Activated naive CD8-positive, alpha-beta T cell treated with anti-CD3 and anti-CD28 coated beads, Interleukin-2, amount 10 ng/mL, durations not matched to agents 7 days and 5 days (primary cell): ENCODE measurements around the gene PAX7. TPM values are rescaled to one million over a fixed set of nuclear protein-coding genes. Genes with fewer than 3 reads are reported as not detected.
"Not testable (repeated sequence)": the region's sequence is repeated elsewhere in the genome, so short reads cannot be mapped to it uniquely, and the experiment has no call there.

Experiments used
- ATAC-seq: fragments of 150-1000 bp; cut with Tn5 transposase; one replicate; pipeline ENCODE4 v1.10.0; 2021; ENCODE audit warnings: low read depth, moderate library complexity
- POLR2A ChIA-PET: fragments of 350-600 bp; sonication (Branson Sonifier 250); formaldehyde crosslinking; loops from one replicate; lab custom pipeline; 2021; ENCODE audit warnings: antibody characterized with exemption; lab: Charles Lee
- DNase-seq: peaks from one replicate; pipeline ENCODE4 v3.0.0; 2021
- H3K27ac Mint-ChIP-seq: one replicate; pipeline ENCODE4 v1.8.0; 2022; ENCODE audit warnings: mild to moderate bottlenecking, mixed read lengths
- H3K27me3 Mint-ChIP-seq: one replicate; pipeline ENCODE4 v1.8.0; 2022; ENCODE audit warnings: mild to moderate bottlenecking, moderate library complexity, mixed read lengths
- H3K36me3 Mint-ChIP-seq: one replicate; pipeline ENCODE4 v1.8.0; 2021; ENCODE audit warnings: mild to moderate bottlenecking, mixed read lengths
- H3K4me1 Mint-ChIP-seq: one replicate; pipeline ENCODE4 v1.8.0; 2021; ENCODE audit warnings: mixed read lengths
- H3K4me3 Mint-ChIP-seq: one replicate; pipeline ENCODE4 v1.8.0; 2022; ENCODE audit warnings: mild to moderate bottlenecking, moderate library complexity, mixed read lengths
- H3K9me3 Mint-ChIP-seq: one replicate; pipeline ENCODE4 v1.8.0; 2021; ENCODE audit warnings: mixed read lengths
- total RNA-seq, 2 experiments: library from RNA; stranded (reverse); gene quantifications; one replicate each; pipeline ENCODE4 v1.2.3, GENCODE V29; 2021

The PAX7 gene
- not detected for total RNA-seq

DNA sequence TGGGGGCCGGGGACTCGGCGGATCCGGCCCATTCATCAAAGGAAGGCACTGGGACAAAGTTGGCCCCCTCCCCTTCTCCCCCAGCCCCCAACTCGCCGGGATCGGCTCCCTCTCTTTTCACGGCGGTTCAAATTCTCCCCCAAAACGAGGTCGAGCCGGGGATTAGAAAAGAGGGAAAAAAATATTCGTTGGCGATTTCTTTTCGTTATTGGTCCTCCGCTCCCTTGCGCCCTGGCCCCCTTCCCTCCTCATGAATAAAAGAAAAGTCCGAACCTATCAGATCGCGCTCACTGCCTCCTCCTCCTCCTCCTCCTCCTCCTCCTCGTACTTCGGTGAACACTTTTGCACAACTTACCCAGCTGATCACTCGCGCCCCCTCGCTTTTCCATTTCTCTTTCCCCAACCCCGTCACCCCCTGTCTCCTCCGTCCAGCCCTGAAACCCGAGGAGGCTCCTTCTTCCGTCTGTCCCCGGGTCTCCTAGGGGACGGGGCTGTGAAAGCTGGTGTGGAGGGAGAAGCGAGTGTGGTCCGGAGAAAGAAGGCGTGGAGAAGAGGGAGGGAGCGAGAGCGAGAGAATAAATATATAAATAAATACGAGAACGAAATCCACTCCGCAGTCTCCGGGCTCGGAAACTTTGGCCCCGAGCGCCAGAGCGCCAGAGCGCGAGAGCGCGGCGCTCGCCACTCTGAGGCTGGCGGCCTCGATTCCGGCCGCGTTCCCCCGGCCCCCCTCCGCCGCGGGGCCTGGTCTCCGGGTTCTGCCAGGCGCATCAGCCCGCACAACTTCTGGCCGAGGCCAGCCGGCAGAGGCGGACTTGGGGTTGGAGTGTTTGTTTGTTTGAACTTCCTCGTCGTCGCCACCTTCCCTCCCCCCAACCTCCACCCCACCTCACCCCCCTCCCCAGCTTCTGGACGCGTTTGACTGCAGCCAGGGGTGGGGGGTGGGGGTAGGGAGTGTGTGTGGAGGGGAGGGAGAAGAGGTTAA, at the start of gene PAX7:
PAX7 (plus strand) TSS at position 336 of the 985 bp plus-strand sequence. CDS start 758 bp downstream, outside the sequence.
- peaks cover 90% of the 10 kb centered on the region for H3K27me3 Mint-ChIP-seq
- ATAC-seq, result no peak
- H3K4me3 Mint-ChIP-seq, result peak within 1 kb of the TSS; percentile 60
- POLR2A ChIA-PET, result no interaction called here
- no peak for DNase-seq
- H3K4me1 Mint-ChIP-seq, result peaks cover 4% of the 10 kb centered on the region
- H3K27ac Mint-ChIP-seq, result peak within 1 kb of the TSS; percentile 78
- H3K9me3 Mint-ChIP-seq, result no peaks in the 10 kb centered on the region
- H3K36me3 Mint-ChIP-seq, result peaks cover 6% of the 10 kb centered on the region

GRCh38 chr1:18581420-18581880, 49.2 kb upstream of the PAX7 start:
- Mint-ChIP-seq H3K4me1 (no peaks in the 10 kb centered on the region), H3K27ac (no peak overlapping the region), H3K4me3 (no peak overlapping the region), H3K36me3 (no peaks in the 10 kb centered on the region), H3K27me3 (peaks cover 5% of the 10 kb centered on the region), H3K9me3 (no peaks in the 10 kb centered on the region)
- peak; percentile 54 for ATAC-seq
- POLR2A ChIA-PET, result no interaction called here
- peak; percentile 69 for DNase-seq

- POLR2A ChIA-PET, result no interaction called here
- Mint-ChIP-seq H3K27ac (no peak overlapping the region), H3K4me3 (no peak overlapping the region), H3K4me1 (no peaks in the 10 kb centered on the region), H3K9me3 (no peaks in the 10 kb centered on the region), H3K36me3 (no peaks in the 10 kb centered on the region), H3K27me3 (peaks cover 5% of the 10 kb centered on the region)
- ATAC-seq (no peak), DNase-seq (no peak)
Measured at GRCh38 chr1:18582890-18583289, 47.8 kb upstream of the PAX7 start.

DNA sequence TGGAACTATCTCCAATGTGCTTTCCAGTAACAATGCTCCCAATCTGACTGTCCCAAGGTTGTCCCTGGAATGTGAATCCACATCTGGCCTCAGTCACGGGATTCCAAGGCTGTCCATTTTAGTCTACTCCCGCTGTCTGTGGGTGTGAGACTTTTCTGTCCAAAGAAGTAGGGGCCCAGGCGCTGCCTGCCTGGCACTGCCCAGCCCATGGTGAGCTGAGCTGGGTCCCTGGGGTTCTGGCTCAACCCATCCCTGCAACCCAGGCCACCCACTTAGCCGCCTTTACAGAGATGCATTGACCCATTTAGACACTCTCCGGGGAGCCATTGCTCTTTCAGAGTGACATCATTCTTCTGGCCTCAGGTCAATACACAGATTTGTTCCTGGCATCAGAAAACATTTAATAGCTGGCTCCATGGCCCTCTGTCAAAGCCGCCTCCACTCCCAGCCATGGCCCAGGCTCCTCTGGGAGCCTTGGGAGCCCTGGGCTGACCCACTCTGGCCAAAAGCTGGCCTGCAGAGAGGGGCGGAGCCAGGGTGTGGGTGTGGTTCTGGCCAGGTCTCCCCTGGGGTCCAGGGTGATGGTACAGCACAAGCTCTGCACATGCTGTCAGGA, 47.2 kb upstream of the PAX7 start:
- Mint-ChIP-seq H3K27me3 (peaks cover 5% of the 10 kb centered on the region), H3K4me3 (no peak overlapping the region), H3K9me3 (no peaks in the 10 kb centered on the region), H3K27ac (no peak overlapping the region), H3K36me3 (no peaks in the 10 kb centered on the region), H3K4me1 (no peaks in the 10 kb centered on the region)
- DNase-seq (no peak), ATAC-seq (no peak)
- POLR2A ChIA-PET, result no interaction called here

DNA sequence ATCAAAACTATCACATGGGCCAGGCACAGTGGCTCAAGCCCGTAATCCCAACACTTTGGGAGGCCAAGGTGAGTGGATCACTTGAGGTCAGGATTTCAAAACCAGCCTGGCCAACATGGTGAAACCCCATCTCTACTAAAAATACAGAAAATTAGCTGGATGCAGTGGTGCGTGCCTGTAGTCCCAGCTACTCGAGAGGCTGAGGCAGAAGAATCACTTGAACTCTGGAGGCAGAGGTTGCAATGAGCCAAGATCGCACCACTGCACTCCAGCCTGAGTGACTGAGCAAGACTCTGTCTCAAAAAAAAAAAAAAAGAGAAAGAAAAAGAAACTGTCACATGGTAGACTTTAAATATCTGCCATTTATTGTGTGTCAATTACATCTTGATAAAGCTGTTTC, 44.6 kb upstream of the PAX7 start:
- POLR2A ChIA-PET, H3K27ac Mint-ChIP-seq, DNase-seq, H3K27me3 Mint-ChIP-seq, H3K4me1 Mint-ChIP-seq, H3K9me3 Mint-ChIP-seq, ATAC-seq, H3K4me3 Mint-ChIP-seq, H3K36me3 Mint-ChIP-seq: not testable (repeated sequence)

DNA sequence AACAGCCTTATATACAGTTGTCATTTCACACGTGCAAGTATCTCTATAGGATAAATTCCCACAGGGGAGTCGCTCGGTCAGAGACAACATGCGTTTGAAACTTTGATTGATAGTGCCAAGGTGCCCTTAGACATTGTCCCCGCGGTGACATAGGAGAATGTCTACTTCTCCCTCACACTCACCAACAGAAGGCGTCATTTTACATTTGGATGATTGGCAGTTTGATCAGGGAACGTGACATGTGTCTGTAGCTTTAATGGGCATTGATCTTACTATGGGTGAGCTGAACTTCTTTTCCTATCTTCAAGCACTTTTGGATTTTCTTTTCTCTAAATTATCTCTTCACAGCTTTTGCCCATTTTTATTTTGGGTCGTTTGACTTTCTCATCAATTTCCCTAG, 42.6 kb upstream of the PAX7 start:
- DNase-seq (no peak), ATAC-seq (no peak)
- Mint-ChIP-seq H3K27me3 (peaks cover 4% of the 10 kb centered on the region), H3K36me3 (no peaks in the 10 kb centered on the region), H3K9me3 (no peaks in the 10 kb centered on the region), H3K4me3 (no peak overlapping the region), H3K27ac (no peak overlapping the region), H3K4me1 (no peaks in the 10 kb centered on the region)
- POLR2A ChIA-PET, result no interaction called here

DNA sequence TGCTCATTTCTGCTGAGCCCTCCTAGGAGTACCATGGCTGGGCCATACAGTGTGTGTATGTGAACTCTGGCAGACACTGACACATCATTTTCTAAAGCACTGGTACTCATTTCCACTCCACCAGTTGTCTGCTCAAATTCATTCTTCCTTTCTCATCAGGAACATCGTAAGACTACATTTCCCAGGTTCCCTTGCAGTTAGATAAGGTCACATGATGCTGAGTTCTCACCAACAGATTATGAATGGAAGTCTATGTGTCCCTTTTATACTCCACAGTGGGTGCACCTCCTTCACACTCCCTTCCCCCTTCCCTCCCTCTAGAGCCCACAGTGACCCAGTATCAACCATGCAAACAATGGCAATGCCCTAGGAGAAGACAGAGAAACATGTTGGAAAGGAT, 38.3 kb upstream of the PAX7 start:
- Mint-ChIP-seq H3K36me3 (no peaks in the 10 kb centered on the region), H3K27ac (no peak overlapping the region), H3K27me3 (peaks cover 11% of the 10 kb centered on the region), H3K4me1 (no peaks in the 10 kb centered on the region), H3K4me3 (no peak overlapping the region), H3K9me3 (no peaks in the 10 kb centered on the region)
- DNase-seq (no peak), ATAC-seq (no peak)
- POLR2A ChIA-PET, result no interaction called here

DNA sequence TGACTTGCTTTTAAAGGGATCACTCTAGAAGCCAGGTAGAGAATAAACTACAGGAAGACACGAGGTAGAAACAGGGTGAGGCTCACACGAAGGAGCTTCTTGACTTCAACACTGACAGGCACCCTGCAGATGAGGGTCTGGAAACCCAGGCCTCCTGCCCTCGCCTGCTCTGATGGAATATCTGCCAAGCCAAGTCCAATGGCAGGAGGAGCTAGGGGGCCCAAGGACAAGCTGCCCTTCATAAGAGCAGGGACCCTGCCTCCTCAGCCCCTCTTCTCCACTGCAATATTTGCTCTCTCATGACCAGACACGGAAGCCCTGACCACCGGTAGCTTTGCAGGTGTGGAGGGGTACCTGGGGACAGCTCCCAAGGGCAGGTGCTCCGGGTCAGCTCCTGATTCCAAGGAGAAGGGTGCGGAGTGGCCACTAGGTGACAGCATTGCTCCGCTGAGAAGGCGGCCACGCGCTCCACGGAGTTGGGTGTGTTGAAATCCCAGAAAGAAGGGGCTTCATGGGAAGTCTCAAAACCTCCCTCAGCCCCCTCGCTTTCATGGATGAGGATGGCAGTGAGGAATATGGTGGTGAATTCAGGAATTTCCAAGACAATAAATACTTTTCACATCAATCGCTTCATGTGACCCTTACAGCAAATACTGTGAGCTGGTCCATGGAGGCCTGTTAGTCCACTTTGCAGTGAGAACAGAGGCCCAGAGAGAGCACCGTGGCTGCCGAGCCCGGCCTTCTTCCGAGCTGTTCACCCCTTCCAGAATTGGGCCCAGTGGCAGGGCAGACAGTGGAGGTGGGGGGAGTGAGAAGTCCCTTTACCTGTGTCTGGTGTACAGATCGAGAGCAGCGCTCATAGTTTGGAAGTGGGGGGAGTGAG, 33.2 kb upstream of the PAX7 start:
- Mint-ChIP-seq H3K4me1 (no peaks in the 10 kb centered on the region), H3K27ac (no peak overlapping the region), H3K36me3 (no peaks in the 10 kb centered on the region), H3K4me3 (no peak overlapping the region), H3K9me3 (no peaks in the 10 kb centered on the region), H3K27me3 (peaks cover 25% of the 10 kb centered on the region)
- POLR2A ChIA-PET, result no interaction called here
- DNase-seq, result peak; percentile 64
- ATAC-seq, result no peak

DNA sequence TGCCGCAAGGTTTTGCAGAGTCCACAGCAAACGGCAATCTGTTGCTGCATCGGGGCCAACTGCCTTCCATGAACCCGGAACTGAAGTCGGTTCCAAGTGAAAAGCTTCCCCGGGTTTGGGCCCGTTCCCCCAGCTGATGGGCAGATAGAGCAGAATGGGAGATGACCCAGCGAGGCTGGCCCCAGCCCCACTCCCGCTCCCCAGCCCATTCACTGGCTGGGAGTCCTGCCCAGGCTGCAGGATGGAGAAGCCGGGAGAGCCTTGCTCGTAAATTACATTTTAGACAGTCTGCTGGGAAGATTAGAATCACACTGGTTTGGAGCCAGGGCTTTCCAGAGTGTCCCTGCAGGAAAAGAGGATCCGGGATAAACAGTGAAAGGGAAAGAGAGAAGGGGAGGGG, 31.6 kb upstream of the PAX7 start:
- no peak for DNase-seq
- no peaks in the 10 kb centered on the region for H3K9me3 Mint-ChIP-seq
- H3K4me3 Mint-ChIP-seq, result no peak overlapping the region
- no peaks in the 10 kb centered on the region for H3K36me3 Mint-ChIP-seq
- H3K27ac Mint-ChIP-seq, result no peak overlapping the region
- no peaks in the 10 kb centered on the region for H3K4me1 Mint-ChIP-seq
- peaks cover 16% of the 10 kb centered on the region for H3K27me3 Mint-ChIP-seq
- ATAC-seq, result no peak
- POLR2A ChIA-PET, result no interaction called here

DNA sequence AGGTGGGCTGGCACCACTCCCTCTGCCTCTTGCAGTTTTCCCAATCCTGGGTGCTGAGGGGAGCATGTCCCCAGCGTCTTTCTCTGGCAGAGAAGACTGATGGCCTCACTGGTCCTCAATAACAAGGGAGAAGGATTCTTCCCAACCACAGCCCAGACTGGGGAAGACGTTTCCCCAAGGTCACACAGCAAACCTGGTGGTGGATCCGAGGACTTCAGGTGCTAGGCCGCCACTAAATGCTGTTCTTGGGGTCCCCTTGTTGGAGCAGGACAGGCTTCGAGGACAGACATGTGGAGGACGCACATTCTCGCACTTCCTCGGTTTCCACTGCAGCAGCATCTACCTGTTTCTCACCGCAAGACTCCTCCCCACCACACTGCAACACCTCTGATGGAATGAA, 30.9 kb upstream of the PAX7 start:
- H3K36me3 Mint-ChIP-seq, result no peaks in the 10 kb centered on the region
- no peaks in the 10 kb centered on the region for H3K4me1 Mint-ChIP-seq
- H3K9me3 Mint-ChIP-seq, result no peaks in the 10 kb centered on the region
- H3K27me3 Mint-ChIP-seq, result peaks cover 16% of the 10 kb centered on the region
- H3K27ac Mint-ChIP-seq, result no peak overlapping the region
- DNase-seq (no peak), ATAC-seq (no peak)
- no peak overlapping the region for H3K4me3 Mint-ChIP-seq
- POLR2A ChIA-PET, result no interaction called here

DNA sequence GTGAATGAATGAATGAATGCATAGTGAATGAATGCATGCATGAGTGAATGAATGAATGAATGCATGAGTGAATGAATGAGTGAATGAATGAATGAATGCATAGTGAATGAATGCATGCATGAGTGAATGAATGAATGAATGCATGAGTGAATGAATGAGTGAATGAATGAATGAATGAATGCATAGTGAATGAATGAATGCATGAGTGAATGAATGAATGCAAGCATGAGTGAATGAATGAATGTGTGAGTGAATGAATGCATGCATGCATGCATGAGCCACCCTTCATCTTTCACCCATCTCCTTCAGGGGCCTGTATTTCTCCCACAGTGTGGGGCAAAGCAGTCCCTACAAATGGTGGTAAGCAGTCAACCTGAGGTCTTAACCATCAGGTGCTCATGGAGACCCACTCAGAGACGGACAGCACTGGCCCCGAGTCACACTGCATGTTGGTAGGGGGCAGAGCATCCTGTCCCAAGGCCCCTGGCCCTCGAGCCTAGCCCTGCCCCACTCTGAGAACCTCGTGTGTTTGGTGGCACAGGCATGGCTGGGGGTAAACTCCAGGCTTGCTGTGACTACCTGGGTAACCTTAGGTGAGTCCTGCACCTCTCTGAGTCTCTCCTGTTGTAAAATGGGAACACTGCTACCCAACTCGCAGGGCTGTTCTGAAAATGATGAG, 28.0 kb upstream of the PAX7 start:
- Mint-ChIP-seq H3K4me1 (no peaks in the 10 kb centered on the region), H3K27ac (no peak overlapping the region), H3K36me3 (no peaks in the 10 kb centered on the region), H3K9me3 (no peaks in the 10 kb centered on the region), H3K27me3 (peaks cover 11% of the 10 kb centered on the region), H3K4me3 (no peak overlapping the region)
- no peak for ATAC-seq
- POLR2A ChIA-PET, result no interaction called here
- no peak for DNase-seq

GRCh38 chr1:18603212-18603852, 27.3 kb upstream of the PAX7 start:
- POLR2A ChIA-PET, result no interaction called here
- DNase-seq, result no peak
- no peak for ATAC-seq
- H3K27ac Mint-ChIP-seq, result no peak overlapping the region
- peaks cover 10% of the 10 kb centered on the region for H3K27me3 Mint-ChIP-seq
- H3K4me1 Mint-ChIP-seq, result no peaks in the 10 kb centered on the region
- no peak overlapping the region for H3K4me3 Mint-ChIP-seq
- H3K9me3 Mint-ChIP-seq, result no peaks in the 10 kb centered on the region
- no peaks in the 10 kb centered on the region for H3K36me3 Mint-ChIP-seq
